Endothelial cell of umbilical vein (primary cell): ENCODE data around the gene DISP2. TPM values are rescaled to one million over a fixed set of nuclear protein-coding genes. Genes with fewer than 3 reads are reported as not detected.

ENCODE experiments used
- BruUV-seq: library from RNA; stranded (reverse); fragments of 400-500 nt; replicated peaks from 2 replicates; lab custom pipeline; 2021; lab: Mats Ljungman, UMichigan
- CTCF ChIA-PET: fragments of 300-600, 350-600 bp; sonication (Branson Sonifier 250); formaldehyde crosslinking; loops from one replicate; lab custom pipeline; 2021; ENCODE audit warnings: antibody characterized with exemption, inconsistent platforms; lab: Charles Lee
- POLR2A ChIA-PET: fragments of 300-600, 350-600 bp; sonication (Branson Sonifier 250); formaldehyde crosslinking; loops from one replicate; lab custom pipeline; 2021; ENCODE audit warnings: antibody characterized with exemption, inconsistent platforms; lab: Charles Lee
- DNase-seq: peaks from one replicate; pipeline ENCODE4 v3.0.0-alpha.2; 2011; ENCODE audit warnings: low read depth, low spot score
- FAIRE-seq: peaks from 2 replicates; lab custom pipeline; 2011; peaks lifted over from hg19 to GRCh38; lab: Jason Lieb, UNC
- H2AFZ ChIP-seq: 2 replicates; pipeline ENCODE4 v1.6.0; 2012; ENCODE audit warnings: low read depth, low read length, control low read depth, inconsistent platforms
- H3K27ac ChIP-seq: 2 replicates; pipeline ENCODE4 v1.5.1; 2011; ENCODE audit warnings: low read depth, mild to moderate bottlenecking, control low read depth, low read length, moderate library complexity; ENCODE audit not compliant: insufficient read depth
- H3K27me3 ChIP-seq, 2 experiments: 2 replicates each; pipeline versions ENCODE4 v1.6.0 to v1.6.1; 2011; ENCODE audit warnings: low read length in 2 of 2, mixed read lengths in 1 of 2; ENCODE audit not compliant: control insufficient read depth in 2 of 2, insufficient read depth in 2 of 2
- H3K36me3 ChIP-seq, 2 experiments: 2 replicates in 1 of 2; 3 replicates in 1 of 2; pipeline ENCODE4 v1.5.1; 2011; ENCODE audit warnings: low read length in 2 of 2, mild to moderate bottlenecking in 1 of 2, moderate library complexity in 1 of 2; ENCODE audit not compliant: control insufficient read depth in 2 of 2, insufficient read depth in 2 of 2; ENCODE audit errors: extremely low read depth in 1 of 2
- H3K4me1 ChIP-seq: 3 replicates; pipeline ENCODE4 v1.5.1; 2011; ENCODE audit warnings: mild to moderate bottlenecking, low read length; ENCODE audit not compliant: control insufficient read depth, insufficient read depth; ENCODE audit errors: extremely low read depth
- H3K4me2 ChIP-seq: 2 replicates; pipeline ENCODE4 v1.6.1; 2011; ENCODE audit warnings: low read length, control low read depth, mixed read lengths; ENCODE audit not compliant: insufficient read depth
- H3K4me3 ChIP-seq, 3 experiments: fragments of 200-600 bp in 1 of 3; sonication (generic), shearing (Covaris generic) in 1 of 3; replicated peaks in 1 of 3; 2 replicates each; pipeline ENCODE4 v1.5.1; 2011 to 2016; ENCODE audit warnings: control low read depth in 3 of 3, low read length in 3 of 3, mild to moderate bottlenecking in 2 of 3, inconsistent platforms in 1 of 3, low read depth in 1 of 3, moderate library complexity in 1 of 3; ENCODE audit not compliant: insufficient read depth in 1 of 3
- H3K79me2 ChIP-seq: 2 replicates; pipeline ENCODE4 v1.6.0; 2012; ENCODE audit warnings: low read length, inconsistent platforms; ENCODE audit not compliant: control insufficient read depth, insufficient read depth
- H3K9ac ChIP-seq: replicated peaks from 2 replicates; pipeline ENCODE3; 2011; ENCODE audit warnings: low read length, control low read depth; ENCODE audit not compliant: insufficient read depth; ENCODE audit errors: extremely low read depth
- H3K9me1 ChIP-seq: replicated peaks from 3 replicates; pipeline ENCODE4 v1.6.0; 2011; ENCODE audit warnings: mild to moderate bottlenecking, low read length; ENCODE audit not compliant: control insufficient read depth, insufficient read depth; ENCODE audit errors: extremely low read depth
- H3K9me3 ChIP-seq: replicated peaks from 2 replicates; pipeline ENCODE4 v1.5.1; 2012; ENCODE audit warnings: low read length, inconsistent platforms; ENCODE audit not compliant: control insufficient read depth, insufficient read depth
- H4K20me1 ChIP-seq: replicated peaks from 2 replicates; pipeline ENCODE3; 2011; ENCODE audit warnings: mild to moderate bottlenecking, low read length; ENCODE audit not compliant: control insufficient read depth, insufficient read depth; ENCODE audit errors: extremely low read depth
- EZH2 ChIP-seq: IDR thresholded peaks from 2 replicates; pipeline ENCODE4 v1.6.1; 2012; ENCODE audit warnings: borderline replicate concordance, low read depth, mild to moderate bottlenecking, moderate library complexity, low read length, inconsistent platforms; ENCODE audit not compliant: severe bottlenecking
- FOS ChIP-seq: IDR thresholded peaks from 2 replicates; pipeline ENCODE4 v1.6.1; 2011; ENCODE audit warnings: mild to moderate bottlenecking, low read length, moderate library complexity, borderline replicate concordance; ENCODE audit not compliant: insufficient read depth
- GATA2 ChIP-seq: IDR thresholded peaks from 2 replicates; pipeline ENCODE4 v1.7.0; 2011; ENCODE audit warnings: low read depth, mild to moderate bottlenecking, moderate library complexity, mixed read lengths, low read length; ENCODE audit not compliant: insufficient read length, insufficient read depth
- JUN ChIP-seq: IDR thresholded peaks from 2 replicates; pipeline ENCODE4 v1.6.1; 2011; ENCODE audit warnings: borderline replicate concordance, low read depth; ENCODE audit not compliant: insufficient read length, insufficient read depth
- MYC ChIP-seq: IDR thresholded peaks from one replicate; pipeline ENCODE4 v1.6.1; 2011; ENCODE audit warnings: mild to moderate bottlenecking, low read depth, low read length
- POLR2A ChIP-seq: IDR thresholded peaks from 2 replicates; pipeline ENCODE4 v1.6.1; 2012; ENCODE audit warnings: low read depth, mild to moderate bottlenecking, control low read depth, low read length
- POLR2AphosphoS5 ChIP-seq: IDR thresholded peaks from 2 replicates; pipeline ENCODE4 v1.6.1; 2012; ENCODE audit warnings: low read depth, mild to moderate bottlenecking, control low read depth, low read length, moderate library complexity; ENCODE audit not compliant: insufficient read depth
- dilution Hi-C: fragments of 300-500 bp; cut with MboI; formaldehyde crosslinking; loops from one replicate; pipeline ENCODE4 v1.15.0; 2019; ENCODE audit warnings: low sequenced_read_pairs; ENCODE audit not compliant: extremely low pct_ligation_motif_present
- intact Hi-C: fragments of 100-400 bp; cut with micrococcal nuclease; formaldehyde crosslinking; loops from one replicate; pipeline ENCODE4 v1.10.0; 2022
- polyA plus RNA-seq, 4 experiments: library from polyadenylated mRNA; depleted of rRNA in 3 of 4; stranded (reverse) in 3 of 4; unstranded in 1 of 4; fragments of >200 nt; gene quantifications; 2 replicates each; pipeline versions ENCODE4 v1.2.1 to v1.2.3, GENCODE V29; 2011 to 2012; ENCODE audit warnings: missing spikeins in 1 of 4
- total RNA-seq: library from RNA; stranded (reverse); gene quantifications from 2 replicates; pipeline ENCODE4 v1.2.3, GENCODE V29; 2021
- TF ChIP-seq, protein P1 (sequence below), 2 donors: IDR thresholded peaks; 1 replicate in 1 of 2; 2 replicates in 1 of 2; pipeline ENCODE4 v1.5.1; 2011; ENCODE audit warnings: low read length in 2 of 2, mild to moderate bottlenecking in 2 of 2, moderate library complexity in 2 of 2, control low read depth in 1 of 2, inconsistent platforms in 1 of 2, low read depth in 1 of 2; ENCODE audit not compliant: insufficient read depth in 1 of 2; ENCODE audit errors: extremely low read depth in 1 of 2
- TF ChIP-seq, protein P2 (sequence below): IDR thresholded peaks from 2 replicates; pipeline ENCODE4 v1.6.1; 2011; ENCODE audit not compliant: insufficient read depth, insufficient read length

The DISP2 gene
- total and polyA plus RNA-seq, 2 donors (not counting 3 experiments of a cell fraction or from before 2014, with no cell fraction given): 0.10 to 1.2 TPM

DNA sequence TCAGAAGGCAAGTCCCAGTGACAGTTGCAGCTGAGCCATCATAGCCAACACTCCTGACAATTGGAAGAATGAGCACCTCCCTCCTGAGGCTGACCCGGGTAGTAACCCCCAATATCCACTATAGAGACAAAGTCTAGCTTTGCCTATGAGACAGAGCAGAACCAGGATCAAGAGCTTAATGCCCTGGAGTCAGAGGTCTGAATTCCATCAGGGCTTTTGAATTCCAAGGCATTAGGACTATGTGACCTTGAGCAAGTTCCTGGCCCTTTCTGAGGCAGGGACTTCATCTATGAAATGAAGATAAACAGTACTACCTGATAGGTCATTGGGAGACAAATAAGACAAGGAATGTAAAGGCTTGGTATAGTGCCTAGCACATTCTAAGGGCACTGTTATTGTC, 37.6 kb upstream of the DISP2 start:
- POLR2A ChIA-PET: no interaction called here
- Histone ChIP-seq H3K27me3 (no peaks in the 10 kb centered on the region), H4K20me1 (no peaks in the 10 kb centered on the region), H3K9ac (no peak overlapping the region), H3K4me2 (no peak overlapping the region), H3K27ac (no peak overlapping the region), H3K4me3 (no peak overlapping the region), H3K9me1 (no peaks in the 10 kb centered on the region), H3K79me2 (peaks cover 9% of the 10 kb centered on the region), H3K9me3 (no peaks in the 10 kb centered on the region), H3K36me3 (no peaks in the 10 kb centered on the region), H3K4me1 (peaks cover 24% of the 10 kb centered on the region), H2AFZ (no peak overlapping the region)
- FAIRE-seq (no peak), DNase-seq (no peak)
- CTCF ChIA-PET: interaction anchor here (0.7 to 15.0 kb wide), 14 partner anchors 9 to 120 kb away, joined by 3 to 287 read pairs (median 4); partner anchors contain the start of genes BAHD1, CCDC9B, DISP2 and PLCB2
- TF ChIP-seq POLR2A: no peak
- TF ChIP-seq POLR2AphosphoS5: no peak
- TF ChIP-seq JUN: no peak
- TF ChIP-seq, protein P1, sequence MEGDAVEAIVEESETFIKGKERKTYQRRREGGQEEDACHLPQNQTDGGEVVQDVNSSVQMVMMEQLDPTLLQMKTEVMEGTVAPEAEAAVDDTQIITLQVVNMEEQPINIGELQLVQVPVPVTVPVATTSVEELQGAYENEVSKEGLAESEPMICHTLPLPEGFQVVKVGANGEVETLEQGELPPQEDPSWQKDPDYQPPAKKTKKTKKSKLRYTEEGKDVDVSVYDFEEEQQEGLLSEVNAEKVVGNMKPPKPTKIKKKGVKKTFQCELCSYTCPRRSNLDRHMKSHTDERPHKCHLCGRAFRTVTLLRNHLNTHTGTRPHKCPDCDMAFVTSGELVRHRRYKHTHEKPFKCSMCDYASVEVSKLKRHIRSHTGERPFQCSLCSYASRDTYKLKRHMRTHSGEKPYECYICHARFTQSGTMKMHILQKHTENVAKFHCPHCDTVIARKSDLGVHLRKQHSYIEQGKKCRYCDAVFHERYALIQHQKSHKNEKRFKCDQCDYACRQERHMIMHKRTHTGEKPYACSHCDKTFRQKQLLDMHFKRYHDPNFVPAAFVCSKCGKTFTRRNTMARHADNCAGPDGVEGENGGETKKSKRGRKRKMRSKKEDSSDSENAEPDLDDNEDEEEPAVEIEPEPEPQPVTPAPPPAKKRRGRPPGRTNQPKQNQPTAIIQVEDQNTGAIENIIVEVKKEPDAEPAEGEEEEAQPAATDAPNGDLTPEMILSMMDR (IDR thresholded peaks at IDR 0.05; ENCODE audit: extremely low read depth in 1 of 2, insufficient read depth in 1 of 2, low read depth in 1 of 2, low read length in 2 of 2): no peak
- no peak for TF ChIP-seq MYC
- TF ChIP-seq GATA2: no peak
- TF ChIP-seq EZH2: no peak
- TF ChIP-seq, protein P2, sequence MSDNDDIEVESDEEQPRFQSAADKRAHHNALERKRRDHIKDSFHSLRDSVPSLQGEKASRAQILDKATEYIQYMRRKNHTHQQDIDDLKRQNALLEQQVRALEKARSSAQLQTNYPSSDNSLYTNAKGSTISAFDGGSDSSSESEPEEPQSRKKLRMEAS: no peak
- TF ChIP-seq FOS: no peak
- BruUV-seq: no TSS peak
- intact Hi-C loops: no loop called here
- dilution Hi-C loops: no loop called here
